SJSA1 (cell line): Measurements from ENCODE around the gene WDR54. TPM values are rescaled to one million over a fixed set of nuclear protein-coding genes. Genes with fewer than 3 reads are reported as not detected.

ENCODE experiments used
- total RNA-seq: library from RNA; depleted of rRNA; stranded (reverse); fragments of >200 nt; shearing (Covaris generic); gene quantifications from 2 replicates; pipeline ENCODE4 v1.2.3, GENCODE V29; 2014; rRNA removed

The WDR54 gene
- total RNA-seq, 1 experiment from 2014 or later: 15.2 TPM

Other genes with a start within 250 kb of the WDR54 start
- 192 and 219 TPM in 2 replicates for gene MOB1A, start 242.9 kb upstream of the WDR54 start, total RNA-seq
- 118 and 125 TPM in 2 replicates for gene MTHFD2, start 223.1 kb upstream of the WDR54 start, total RNA-seq
- 0.08 TPM in 1 of 2 replicates, not detected in the other for gene SLC4A5, start 78.3 kb upstream of the WDR54 start, total RNA-seq
- 95.2 and 136 TPM in 2 replicates for gene DCTN1, start 41.4 kb upstream of the WDR54 start, total RNA-seq
- gene C2orf81, start 111 bp upstream of the WDR54 start, total RNA-seq: 0.34 and 1.3 TPM in 2 replicates
- gene RTKN, start 20.2 kb downstream of the WDR54 start, total RNA-seq: 5.6 and 8.7 TPM in 2 replicates
- gene INO80B, start 33.4 kb downstream of the WDR54 start, total RNA-seq: 10.1 and 14.0 TPM in 2 replicates
- 36.1 and 39.6 TPM in 2 replicates for gene WBP1, start 36.7 kb downstream of the WDR54 start, total RNA-seq
- gene MOGS, start 43.7 kb downstream of the WDR54 start, total RNA-seq: 38.7 and 41.2 TPM in 2 replicates
- 30.4 and 55.7 TPM in 2 replicates for gene MRPL53, start 51.0 kb downstream of the WDR54 start, total RNA-seq
- gene CCDC142, start 61.3 kb downstream of the WDR54 start, total RNA-seq: 5.4 and 12.4 TPM in 2 replicates
- 19.8 and 22.9 TPM in 2 replicates for gene TTC31, start 61.4 kb downstream of the WDR54 start, total RNA-seq
- gene LBX2, start 77.9 kb downstream of the WDR54 start, total RNA-seq: 0.18 and 1.6 TPM in 2 replicates
- gene PCGF1, start 86.0 kb downstream of the WDR54 start, total RNA-seq: 15.8 and 19.3 TPM in 2 replicates
- gene TLX2, start 92.7 kb downstream of the WDR54 start, total RNA-seq: not detected in 2 replicates
- not detected in 2 replicates for gene DQX1, start 104.5 kb downstream of the WDR54 start, total RNA-seq
- 88.4 and 151 TPM in 2 replicates for gene AUP1, start 108.0 kb downstream of the WDR54 start, total RNA-seq
- gene HTRA2, start 108.2 kb downstream of the WDR54 start, total RNA-seq: 28.3 and 36.8 TPM in 2 replicates
- gene LOXL3, start 132.2 kb downstream of the WDR54 start, total RNA-seq: 10.4 and 14.8 TPM in 2 replicates
- 13.6 and 14.4 TPM in 2 replicates for gene DOK1, start 133.0 kb downstream of the WDR54 start, total RNA-seq
- gene M1AP, start 226.6 kb downstream of the WDR54 start, total RNA-seq: not detected in 2 replicates
- 8.1 and 8.3 TPM in 2 replicates for gene SEMA4F, start 232.5 kb downstream of the WDR54 start, total RNA-seq